Keratinocyte (primary cell): Measurements from ENCODE around the gene KREMEN1. TPM values are rescaled to one million over a fixed set of nuclear protein-coding genes. Genes with fewer than 3 reads are reported as not detected.

Experiments used
- DNase-seq: peaks from one replicate; pipeline ENCODE4 v3.0.0-alpha.2; 2011; ENCODE audit warnings: low read depth, missing footprints, low spot score
- FAIRE-seq: peaks from 2 replicates; lab custom pipeline; 2011; peaks lifted over from hg19 to GRCh38; lab: Jason Lieb, UNC
- H2AFZ ChIP-seq: 2 replicates; pipeline ENCODE4 v1.6.0; 2012; ENCODE audit warnings: low read length, control low read depth, inconsistent platforms; ENCODE audit not compliant: control insufficient read depth
- H3K27ac ChIP-seq: 2 replicates; pipeline ENCODE4 v1.5.1; 2011; ENCODE audit warnings: low read length; ENCODE audit not compliant: control insufficient read depth, insufficient read depth
- H3K27me3 ChIP-seq: 3 replicates; pipeline ENCODE4 v1.6.0; 2011; ENCODE audit warnings: low read length; ENCODE audit not compliant: control insufficient read depth, insufficient read depth; ENCODE audit errors: extremely low read depth
- H3K36me3 ChIP-seq, 2 experiments: 2 replicates in 1 of 2; 3 replicates in 1 of 2; pipeline ENCODE4 v1.5.1; 2011; ENCODE audit warnings: low read length in 2 of 2, mild to moderate bottlenecking in 1 of 2; ENCODE audit not compliant: control insufficient read depth in 2 of 2, insufficient read depth in 2 of 2; ENCODE audit errors: extremely low read depth in 1 of 2
- H3K4me1 ChIP-seq: 3 replicates; pipeline ENCODE4 v1.5.1; 2011; ENCODE audit warnings: low read length; ENCODE audit not compliant: control insufficient read depth, insufficient read depth; ENCODE audit errors: extremely low read depth
- H3K4me2 ChIP-seq: 3 replicates; pipeline ENCODE4 v1.6.0; 2011; ENCODE audit warnings: low read depth, low read length; ENCODE audit not compliant: control insufficient read depth, insufficient read depth; ENCODE audit errors: extremely low read depth
- H3K4me3 ChIP-seq, 3 experiments: fragments of 200-600 bp in 1 of 3; sonication (generic) in 1 of 3; 2 replicates in 2 of 3; 3 replicates in 1 of 3; pipeline ENCODE4 v1.5.1; 2011 to 2016; ENCODE audit warnings: low read length in 3 of 3, mild to moderate bottlenecking in 3 of 3, control low read depth in 2 of 3, inconsistent platforms in 1 of 3, low read depth in 1 of 3, mixed read lengths in 1 of 3, mixed run types in 1 of 3, moderate library complexity in 1 of 3; ENCODE audit not compliant: control insufficient read depth in 2 of 3, insufficient read depth in 2 of 3; ENCODE audit errors: extremely low read depth in 1 of 3
- H3K79me2 ChIP-seq: 2 replicates; pipeline ENCODE4 v1.6.0; 2012; ENCODE audit warnings: low read length; ENCODE audit not compliant: control insufficient read depth, insufficient read depth
- H3K9ac ChIP-seq: 3 replicates; pipeline ENCODE4 v1.6.0; 2011; ENCODE audit warnings: low read length; ENCODE audit not compliant: control insufficient read depth, insufficient read depth; ENCODE audit errors: extremely low read depth
- H3K9me1 ChIP-seq: 3 replicates; pipeline ENCODE4 v1.6.0; 2011; ENCODE audit warnings: low read length; ENCODE audit not compliant: control insufficient read depth, insufficient read depth; ENCODE audit errors: extremely low read depth
- H3K9me3 ChIP-seq: 2 replicates; pipeline ENCODE4 v1.5.1; 2012; ENCODE audit warnings: low read depth, low read length; ENCODE audit not compliant: control insufficient read depth
- H4K20me1 ChIP-seq: 3 replicates; pipeline ENCODE4 v1.6.0; 2011; ENCODE audit warnings: low read length; ENCODE audit not compliant: control insufficient read depth, insufficient read depth; ENCODE audit errors: extremely low read depth
- EZH2 ChIP-seq: IDR thresholded peaks from one replicate; pipeline ENCODE4 v1.6.1; 2012; ENCODE audit warnings: inconsistent platforms, mild to moderate bottlenecking, low read length, moderate library complexity
- dilution Hi-C: fragments of 300-500 bp; cut with MboI; formaldehyde crosslinking; loops from one replicate; pipeline ENCODE4 v1.7.0; 2020; ENCODE audit warnings: low sequenced_read_pairs; ENCODE audit not compliant: extremely low pct_ligation_motif_present
- polyA plus RNA-seq, 5 experiments: library from polyadenylated mRNA; depleted of rRNA in 3 of 5; stranded (reverse) in 3 of 5; stranded (forward) in 1 of 5; unstranded in 1 of 5; fragments of >200 nt; gene quantifications; 1 replicate in 1 of 5; 2 replicates in 3 of 5; 3 replicates in 1 of 5; pipeline versions ENCODE4 v1.2.1 to v1.2.3, GENCODE V29; 2011 to 2012; ENCODE audit warnings: missing spikeins in 2 of 5, low read depth in 1 of 5, low replicate concordance in 1 of 5
- TF ChIP-seq, protein P1 (sequence below), 3 experiments: IDR thresholded peaks in 1 of 3; conservative IDR thresholded peaks in 1 of 3; optimal IDR thresholded peaks in 1 of 3; 2 replicates in 2 of 3; 3 replicates in 1 of 3; pipeline versions ENCODE3 to v1.5.1; 2011; ENCODE audit warnings: low read length in 3 of 3, mild to moderate bottlenecking in 3 of 3, moderate library complexity in 2 of 3, control low read depth in 1 of 3, inconsistent platforms in 1 of 3; ENCODE audit not compliant: insufficient read depth in 2 of 3; ENCODE audit errors: extremely low read depth in 1 of 3

Gene KREMEN1
- polyA plus RNA-seq, 1 donor (not counting 4 experiments of a cell fraction or from before 2014, with no cell fraction given): 6.8 TPM

DNA sequence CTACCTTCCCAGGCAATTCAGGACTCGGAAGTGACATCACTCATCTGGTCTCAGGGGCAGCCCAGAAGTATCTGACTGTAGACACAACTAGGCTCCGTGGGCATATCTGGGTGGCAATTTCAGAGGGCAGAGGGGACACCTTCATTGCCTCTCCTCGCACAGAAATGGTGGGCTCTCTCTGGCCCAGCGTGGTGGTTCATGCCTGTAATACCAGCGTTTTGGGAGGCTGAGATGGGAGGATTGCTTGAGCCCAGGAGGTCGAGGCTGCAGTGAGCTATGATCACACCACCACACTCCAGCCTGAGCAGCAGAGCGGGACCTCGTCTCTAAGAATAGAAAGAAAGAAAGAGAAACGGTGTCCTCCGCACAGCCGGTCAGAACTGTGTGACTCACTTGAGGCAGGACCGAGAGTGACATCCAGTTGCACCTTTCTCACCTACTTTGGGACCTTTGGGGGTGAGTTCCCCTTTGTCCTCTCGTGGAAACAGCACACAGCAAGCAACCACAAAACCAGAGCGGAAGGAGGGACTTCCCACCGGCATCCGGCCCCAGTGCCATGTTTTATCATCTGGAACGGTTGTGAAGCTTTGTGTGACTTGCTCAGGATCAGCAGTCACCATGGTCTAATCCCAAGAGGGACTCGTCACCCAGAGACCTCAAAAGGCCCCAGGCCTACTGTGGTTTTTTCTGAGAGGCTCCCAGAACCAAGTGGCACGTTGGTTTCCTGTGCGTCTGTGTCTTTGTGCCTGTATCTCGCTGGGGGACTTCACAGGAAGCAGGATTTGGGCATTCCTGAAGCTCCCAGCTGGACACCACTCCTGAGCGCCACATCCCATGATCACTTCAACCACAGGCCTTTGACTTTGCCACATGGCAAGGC lies 94.4 kb downstream of the KREMEN1 start:
- TF ChIP-seq, protein P1, sequence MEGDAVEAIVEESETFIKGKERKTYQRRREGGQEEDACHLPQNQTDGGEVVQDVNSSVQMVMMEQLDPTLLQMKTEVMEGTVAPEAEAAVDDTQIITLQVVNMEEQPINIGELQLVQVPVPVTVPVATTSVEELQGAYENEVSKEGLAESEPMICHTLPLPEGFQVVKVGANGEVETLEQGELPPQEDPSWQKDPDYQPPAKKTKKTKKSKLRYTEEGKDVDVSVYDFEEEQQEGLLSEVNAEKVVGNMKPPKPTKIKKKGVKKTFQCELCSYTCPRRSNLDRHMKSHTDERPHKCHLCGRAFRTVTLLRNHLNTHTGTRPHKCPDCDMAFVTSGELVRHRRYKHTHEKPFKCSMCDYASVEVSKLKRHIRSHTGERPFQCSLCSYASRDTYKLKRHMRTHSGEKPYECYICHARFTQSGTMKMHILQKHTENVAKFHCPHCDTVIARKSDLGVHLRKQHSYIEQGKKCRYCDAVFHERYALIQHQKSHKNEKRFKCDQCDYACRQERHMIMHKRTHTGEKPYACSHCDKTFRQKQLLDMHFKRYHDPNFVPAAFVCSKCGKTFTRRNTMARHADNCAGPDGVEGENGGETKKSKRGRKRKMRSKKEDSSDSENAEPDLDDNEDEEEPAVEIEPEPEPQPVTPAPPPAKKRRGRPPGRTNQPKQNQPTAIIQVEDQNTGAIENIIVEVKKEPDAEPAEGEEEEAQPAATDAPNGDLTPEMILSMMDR (optimal IDR thresholded peaks at IDR 0.05 in 1 of 3, IDR thresholded peaks at IDR 0.05 in 1 of 3, conservative IDR thresholded peaks at IDR 0.05 in 1 of 3; ENCODE audit: extremely low read depth in 1 of 3, insufficient read depth in 2 of 3, low read length in 3 of 3): no peak
- TF ChIP-seq EZH2: no peak
- H3K27me3 ChIP-seq: no peaks in the 10 kb centered on the region
- no peak overlapping the region for H3K4me3 ChIP-seq
- DNase-seq (no peak), FAIRE-seq (no peak)
- H3K4me1 ChIP-seq: no peaks in the 10 kb centered on the region
- H3K4me2 ChIP-seq: no peak overlapping the region
- H3K36me3 ChIP-seq: no peaks in the 10 kb centered on the region
- H3K27ac ChIP-seq: no peak overlapping the region
- no peaks in the 10 kb centered on the region for H3K79me2 ChIP-seq
- H4K20me1 ChIP-seq: no peaks in the 10 kb centered on the region
- dilution Hi-C loops: no loop called here
- no peak overlapping the region for H3K9ac ChIP-seq
- no peaks in the 10 kb centered on the region for H3K9me3 ChIP-seq
- no peak overlapping the region for H2AFZ ChIP-seq
- H3K9me1 ChIP-seq: no peaks in the 10 kb centered on the region

- Histone ChIP-seq H3K9me3 (no peaks in the 10 kb centered on the region), H3K27ac (no peak overlapping the region), H4K20me1 (no peaks in the 10 kb centered on the region), H3K9me1 (no peaks in the 10 kb centered on the region), H3K79me2 (no peaks in the 10 kb centered on the region), H3K27me3 (no peaks in the 10 kb centered on the region), H2AFZ (no peak overlapping the region), H3K36me3 (no peaks in the 10 kb centered on the region), H3K4me3 (no peak overlapping the region), H3K4me1 (no peaks in the 10 kb centered on the region), H3K4me2 (no peak overlapping the region), H3K9ac (no peak overlapping the region)
- DNase-seq (no peak), FAIRE-seq (no peak)
- dilution Hi-C loops: no loop called here
- TF ChIP-seq EZH2: no peak
- TF ChIP-seq, protein P1 (optimal IDR thresholded peaks at IDR 0.05 in 1 of 3, IDR thresholded peaks at IDR 0.05 in 1 of 3, conservative IDR thresholded peaks at IDR 0.05 in 1 of 3; ENCODE audit: extremely low read depth in 1 of 3, insufficient read depth in 2 of 3, low read length in 3 of 3): no peak
Observed at GRCh38 chr22:29171721-29172120, 98.9 kb downstream of the KREMEN1 start.
